Measurements from ENCODE around the gene GLRX2.
"Not testable (repeated sequence)": the region's sequence is repeated elsewhere in the genome, so short reads cannot be mapped to it uniquely, and the experiment has no call there.

Gene GLRX2, protein sequence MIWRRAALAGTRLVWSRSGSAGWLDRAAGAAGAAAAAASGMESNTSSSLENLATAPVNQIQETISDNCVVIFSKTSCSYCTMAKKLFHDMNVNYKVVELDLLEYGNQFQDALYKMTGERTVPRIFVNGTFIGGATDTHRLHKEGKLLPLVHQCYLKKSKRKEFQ

GRCh38 chr1:193104907-193105820, at the start of gene GLRX2:
Gene GLRX2, minus strand, starts transcription at chr1:193105414. Its CDS starts 32 bp downstream, at chr1:193105382.
- DNase-seq: peak; percentile 51

DNA sequence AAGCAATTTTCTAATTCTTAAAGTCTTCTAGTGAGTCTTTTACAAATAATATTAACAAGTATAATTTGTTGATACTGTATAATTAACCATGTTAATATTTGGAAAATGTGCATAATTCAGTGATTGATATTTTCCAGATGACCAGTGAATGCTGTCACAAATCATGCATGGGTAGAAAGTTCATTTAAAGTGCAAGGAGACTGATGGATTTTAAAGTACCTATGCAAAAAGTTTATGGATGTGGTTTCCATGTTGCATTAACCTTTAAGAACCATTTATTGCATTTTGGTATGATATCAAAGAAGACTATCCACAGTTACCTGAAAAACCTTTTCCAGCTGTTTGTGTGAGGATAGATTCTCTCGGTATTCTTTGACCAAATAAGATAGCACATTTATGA, 39.8 kb upstream of the GLRX2 start:
- DNase-seq: no peak

- DNase-seq: no peak
Measured at GRCh38 chr1:193144361-193144938, 39.2 kb upstream of the GLRX2 start.

DNA sequence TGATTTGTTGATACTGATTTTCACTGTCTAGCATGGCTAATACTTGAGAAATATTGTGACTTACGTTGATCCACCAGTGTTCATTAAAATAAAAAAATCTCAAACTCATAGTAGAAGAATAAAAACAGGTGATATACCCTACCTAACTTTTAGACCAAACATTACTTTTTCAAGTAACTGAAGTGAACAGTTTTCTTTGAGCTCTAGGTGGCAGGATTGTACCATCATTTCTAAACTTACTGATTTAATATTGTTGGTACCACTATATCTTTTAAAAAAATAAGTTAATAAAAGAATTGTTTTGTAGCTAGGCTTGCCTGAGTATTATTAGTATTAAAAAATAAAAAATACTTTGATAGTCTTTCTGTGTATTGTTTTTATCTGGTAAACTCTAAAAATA, 38.1 kb upstream of the GLRX2 start:
- DNase-seq: no peak

- DNase-seq: no peak
Measured at GRCh38 chr1:193142409-193142808, 37.2 kb upstream of the GLRX2 start.

- DNase-seq: no peak
Measured at GRCh38 chr1:193141804-193142203, 36.6 kb upstream of the GLRX2 start.

- DNase-seq: no peak
Measured at GRCh38 chr1:193140254-193140653, 35.0 kb upstream of the GLRX2 start.

- no peak for DNase-seq
Measured at GRCh38 chr1:193131266-193131860, 26.1 kb upstream of the GLRX2 start.

- no peak for DNase-seq
Measured at GRCh38 chr1:193125369-193125768, 20.2 kb upstream of the GLRX2 start.

- DNase-seq: no peak
Measured at GRCh38 chr1:193123751-193124150, 18.5 kb upstream of the GLRX2 start.

GRCh38 chr1:193121616-193122593, 16.7 kb upstream of the GLRX2 start, which contains the start of gene CDC73:
Gene CDC73, plus strand, starts transcription at chr1:193122031. Its CDS starts 170 bp downstream, at chr1:193122201.
- DNase-seq: peak; percentile 99

DNA sequence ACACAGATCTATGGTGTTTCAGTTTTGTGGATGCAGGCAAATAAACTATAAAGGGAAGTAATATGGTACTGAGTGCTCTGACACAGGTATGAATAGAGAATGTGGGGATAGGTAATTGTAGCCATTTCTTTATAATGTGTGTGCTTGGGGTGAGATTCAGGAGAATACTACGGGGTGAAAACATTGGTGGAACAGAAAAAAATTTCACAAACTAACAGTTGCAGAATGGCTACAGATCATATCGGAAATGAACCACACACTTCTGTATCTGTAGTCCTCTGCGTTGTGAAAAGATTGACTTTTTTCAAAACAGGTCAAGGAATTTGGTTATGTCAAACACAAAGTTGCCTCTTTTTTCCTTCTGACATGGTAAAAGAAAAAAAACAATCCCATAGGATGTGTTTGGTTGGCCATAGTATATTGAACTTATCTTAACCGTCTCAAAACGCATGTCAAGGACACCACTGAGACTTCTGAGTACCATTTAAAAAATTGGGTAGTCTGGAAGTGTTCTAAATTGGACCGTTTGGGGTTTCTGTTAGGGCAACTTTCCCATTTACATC, 15.5 kb upstream of the GLRX2 start:
- DNase-seq: no peak

GRCh38 chr1:193118803-193119730, 13.9 kb upstream of the GLRX2 start:
- no peak for DNase-seq

- DNase-seq: no peak
Measured at GRCh38 chr1:193118194-193118593, 13.0 kb upstream of the GLRX2 start.

DNA sequence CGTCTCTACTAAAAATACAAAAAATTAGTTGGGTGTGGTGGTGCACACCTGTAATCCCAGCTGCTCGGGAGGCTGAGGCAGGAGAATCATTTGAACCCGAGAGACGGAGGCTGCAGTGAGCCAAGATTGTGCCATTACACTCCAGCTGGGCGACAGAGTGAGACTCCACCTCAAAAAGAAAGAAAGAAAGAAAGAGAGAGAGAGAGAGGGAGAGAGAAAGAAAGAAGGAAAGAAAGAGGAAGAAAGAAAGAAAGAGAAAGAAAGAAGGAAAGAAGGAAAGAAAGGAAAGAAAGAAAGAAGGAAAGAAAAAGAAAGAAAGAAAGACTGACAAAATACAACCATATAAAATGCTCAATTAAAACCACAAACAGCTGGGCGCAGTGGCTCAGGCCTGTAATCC, 12.0 kb upstream of the GLRX2 start:
- DNase-seq: not testable (repeated sequence)

GRCh38 chr1:193115629-193116227, 10.5 kb upstream of the GLRX2 start:
- DNase-seq: no peak

DNA sequence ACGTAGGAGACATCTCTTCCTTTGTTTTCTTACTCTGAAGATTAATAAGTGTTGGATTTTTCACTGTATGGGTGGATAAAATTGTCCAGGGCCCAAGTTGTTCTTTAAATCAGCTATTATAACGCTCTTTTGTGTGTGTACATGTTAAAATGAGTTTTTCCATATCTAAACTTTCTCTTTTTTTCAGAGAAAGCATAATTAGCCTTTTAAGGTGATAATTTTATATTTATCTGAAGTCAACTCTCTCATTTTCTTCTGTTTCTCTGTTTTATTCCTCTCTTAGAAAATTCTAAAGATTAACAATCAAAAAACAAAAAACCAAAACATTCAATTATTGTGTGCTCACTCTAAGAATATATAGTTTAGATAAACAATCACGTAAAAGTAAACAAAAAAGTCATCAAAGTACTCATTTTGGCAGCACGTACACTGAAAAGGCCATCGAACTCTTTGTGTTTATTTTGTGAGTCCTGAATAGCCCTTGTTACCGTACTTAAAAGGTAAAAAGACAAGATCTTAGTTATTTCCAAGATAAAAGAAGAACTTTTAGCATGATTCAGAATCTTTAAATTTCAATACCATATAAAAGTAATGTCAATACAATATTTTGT, 9.4 kb upstream of the GLRX2 start:
- no peak for DNase-seq

- DNase-seq: no peak
Measured at GRCh38 chr1:193113992-193114332, 8.7 kb upstream of the GLRX2 start.

DNA sequence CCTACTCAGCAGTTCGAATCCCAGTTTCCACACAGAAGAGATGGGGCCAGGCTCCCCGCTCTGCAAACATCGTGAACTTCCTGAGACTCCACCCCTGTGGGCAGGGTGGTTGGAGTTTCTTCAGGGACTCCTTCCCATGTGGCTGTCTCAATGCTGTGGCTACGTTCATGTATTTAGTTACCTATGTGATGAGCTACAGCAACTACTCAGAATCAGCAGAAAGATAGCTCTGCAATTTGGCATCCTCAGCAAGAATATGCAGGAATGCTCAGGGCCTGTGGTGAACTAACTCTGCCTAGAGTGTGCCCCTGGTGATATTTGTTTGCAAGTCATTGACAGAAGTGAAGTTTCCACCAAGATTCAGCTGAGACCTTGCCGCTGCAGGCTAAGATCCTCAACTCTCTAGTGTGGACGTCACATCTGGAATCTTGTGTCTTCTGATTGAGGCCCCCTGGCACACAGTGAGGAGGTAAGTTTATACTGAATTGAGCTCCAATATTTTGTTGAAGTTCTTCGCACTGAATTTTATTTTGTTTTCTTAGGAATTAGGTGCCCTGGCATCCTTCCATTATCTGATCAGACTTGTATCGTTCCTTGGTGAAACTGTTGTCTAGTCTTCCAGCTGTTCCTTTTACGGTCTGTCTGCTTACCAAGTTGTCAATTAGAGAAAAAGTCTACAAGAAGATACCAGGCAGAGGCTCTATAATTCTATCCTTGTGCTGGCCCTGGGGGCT, 8.2 kb upstream of the GLRX2 start:
- no peak for DNase-seq
